ENCODE measurements around the gene ARHGEF12.
A peak's percentile ranks its signal among the peaks of the same experiment; 100 is the strongest.

- peak in 2 of 4 experiments; percentile 16 to 42 for TF ChIP-seq CTCF (IDR thresholded peaks at IDR 0.05)
- TF ChIP-seq POLR2A (IDR thresholded peaks at IDR 0.05) = peak; percentile 78 to 97
These were observed at the start of gene ARHGEF12 for GRCh38 chr11:120335908-120336640.

All from uterus (tissue), 2 donors.